Hippocampal formation (tissue), 2 donors: Measurements from ENCODE around the gene CDCA8.
"Not testable (repeated sequence)": the region's sequence is repeated elsewhere in the genome, so short reads cannot be mapped to it uniquely, and the experiment has no call there.

Source experiments
- DNase-seq, 2 donors: peaks; one replicate each; lab custom pipeline; 2025; lab: John Stamatoyannopoulos, UW

Gene CDCA8

DNA sequence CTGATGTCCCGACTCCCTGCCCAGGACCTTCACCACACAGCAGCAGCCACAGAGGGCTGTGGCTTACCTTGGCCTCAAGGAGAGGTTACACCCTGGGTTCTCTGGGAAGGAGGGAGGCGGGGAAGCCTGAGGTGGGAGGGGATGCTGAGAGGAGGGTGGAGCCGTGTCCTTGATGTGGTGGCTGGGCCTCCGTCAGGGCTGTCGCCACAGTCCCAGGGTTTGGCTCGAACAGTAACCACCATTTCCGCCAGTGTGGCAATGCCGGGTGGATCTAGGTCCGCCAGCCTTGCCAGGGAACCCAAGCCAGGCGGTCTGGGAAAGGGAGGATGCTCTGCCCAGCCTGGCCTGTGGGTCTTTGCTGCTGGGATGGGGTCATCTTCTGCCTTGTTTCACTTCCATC is 18.4 kb upstream of the CDCA8 start:
- DNase-seq, result no peak

DNA sequence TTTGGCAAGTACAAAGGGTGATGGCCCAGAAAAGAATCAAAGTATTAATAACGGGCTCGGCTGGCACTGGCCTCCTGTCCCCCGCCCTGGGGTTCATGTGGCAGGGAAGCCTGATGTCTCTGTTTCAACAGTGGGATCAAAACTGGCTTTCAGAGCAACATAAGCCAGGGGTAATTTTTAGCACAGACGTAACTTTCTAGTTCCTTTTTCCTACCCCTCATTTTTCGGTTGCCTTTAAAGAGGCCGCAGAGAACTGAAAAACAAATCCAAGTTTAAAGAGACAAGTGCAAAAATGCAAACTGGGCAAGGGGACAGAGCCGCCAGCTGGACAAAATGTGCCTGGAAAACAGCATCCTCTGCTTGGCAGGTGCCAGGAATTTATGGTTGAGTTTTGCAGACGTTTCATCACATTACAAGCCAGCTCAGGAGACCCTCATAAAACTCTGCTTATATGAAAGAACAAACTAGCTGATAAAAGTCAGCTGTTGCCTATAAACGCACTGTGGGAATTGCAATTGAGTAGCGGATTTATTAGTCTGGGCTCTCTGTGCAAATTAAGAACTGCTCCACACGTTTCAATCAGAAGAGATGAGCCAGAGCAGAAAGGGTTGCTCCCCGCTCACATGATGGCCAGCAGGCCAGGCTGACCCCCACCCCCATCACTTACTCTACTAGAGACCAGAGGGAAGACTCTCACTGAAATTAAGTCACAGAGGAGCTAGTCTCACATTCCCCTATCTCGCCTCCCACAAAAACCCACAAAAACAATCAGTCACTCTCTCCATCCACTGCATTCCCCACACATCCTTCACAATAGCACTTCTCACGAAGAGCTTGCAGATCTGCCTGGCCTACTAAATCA is 15.8 kb upstream of the CDCA8 start:
- DNase-seq, result peak in 1 of 2 donors; percentile 29

DNA sequence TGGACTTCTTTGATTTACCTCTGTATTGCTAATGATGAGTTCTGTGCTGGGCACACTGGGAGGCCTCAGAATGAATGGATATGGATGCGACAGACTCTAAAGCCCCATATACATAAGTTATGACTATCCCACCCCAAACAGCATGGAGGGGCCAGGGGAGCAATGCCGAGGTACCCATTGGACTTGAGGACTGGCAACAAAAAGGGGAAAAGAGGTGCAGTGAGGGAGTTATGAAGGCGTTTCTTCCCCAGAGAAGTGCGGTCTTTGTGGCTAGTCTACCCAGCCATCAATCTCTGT is 15.2 kb upstream of the CDCA8 start:
- DNase-seq, result no peak

DNA sequence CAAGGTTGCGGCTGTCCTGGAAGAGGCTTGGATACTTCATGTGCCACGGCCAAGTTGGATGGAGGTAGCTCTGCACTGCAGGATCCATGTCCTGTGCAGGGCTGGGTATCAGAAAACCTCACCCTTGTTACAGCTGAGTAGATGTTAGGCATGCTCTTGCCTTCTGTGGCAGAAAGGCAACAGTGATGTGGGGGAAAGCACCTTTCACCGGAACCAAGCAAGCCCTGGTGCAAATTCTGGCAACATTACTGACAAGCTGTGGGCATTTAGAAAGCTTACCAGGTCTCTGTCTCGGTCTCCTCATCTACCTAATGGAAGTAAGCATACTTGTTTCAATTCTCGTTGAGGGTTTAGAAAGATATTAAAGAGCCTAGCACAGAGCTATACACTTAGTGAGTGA is 14.5 kb upstream of the CDCA8 start:
- no peak for DNase-seq

DNA sequence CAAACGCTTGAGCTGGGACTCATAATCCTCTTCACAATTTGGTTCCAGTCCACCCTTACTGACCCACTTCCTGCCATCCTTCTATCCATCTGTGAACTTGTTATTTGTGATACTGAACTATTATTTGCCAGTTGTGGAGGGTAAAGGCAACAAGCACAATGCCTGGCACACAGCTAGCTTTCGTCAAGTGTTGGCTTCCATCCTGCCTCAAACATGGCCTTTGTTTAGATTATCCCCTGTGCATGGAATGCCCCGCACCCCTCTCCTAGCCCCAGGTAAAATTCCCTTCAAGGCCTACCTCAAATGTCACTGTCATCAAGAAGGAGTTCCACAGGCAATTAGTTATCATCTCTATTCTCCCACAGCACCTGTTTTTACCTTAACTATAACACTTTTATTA is 11.4 kb upstream of the CDCA8 start:
- DNase-seq, result no peak

DNA sequence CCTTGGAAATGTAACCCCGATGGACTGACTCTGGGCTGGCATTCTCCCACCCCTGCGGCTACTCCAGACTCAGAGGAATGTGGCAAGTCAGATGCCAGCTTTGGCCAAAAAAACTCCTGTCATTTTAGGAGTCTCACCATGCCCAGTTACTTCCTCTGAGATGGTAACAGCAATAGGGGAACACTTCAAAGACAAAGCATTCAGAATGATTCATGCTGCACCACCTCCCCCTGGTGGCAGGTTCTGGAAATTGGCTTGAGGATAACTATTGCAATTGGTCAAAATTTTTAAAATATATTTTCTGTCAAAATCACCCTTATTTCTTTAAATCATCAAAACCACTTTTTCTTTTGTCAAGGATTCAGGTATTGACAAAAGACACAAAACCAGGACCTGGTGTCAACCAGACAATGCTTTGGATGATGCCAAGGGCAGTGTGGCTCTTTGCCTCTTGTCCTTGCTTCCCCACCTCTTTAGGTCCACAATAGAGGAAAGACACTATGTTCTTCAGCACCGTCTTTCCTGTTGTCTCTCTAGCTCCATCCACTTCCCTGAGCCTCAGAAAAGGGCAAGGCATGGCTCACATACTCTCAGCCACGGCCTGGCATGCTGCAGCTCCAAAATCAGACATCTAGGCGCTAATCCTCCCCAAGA is 9.9 kb upstream of the CDCA8 start:
- peak; percentile 54 to 62 for DNase-seq

DNA sequence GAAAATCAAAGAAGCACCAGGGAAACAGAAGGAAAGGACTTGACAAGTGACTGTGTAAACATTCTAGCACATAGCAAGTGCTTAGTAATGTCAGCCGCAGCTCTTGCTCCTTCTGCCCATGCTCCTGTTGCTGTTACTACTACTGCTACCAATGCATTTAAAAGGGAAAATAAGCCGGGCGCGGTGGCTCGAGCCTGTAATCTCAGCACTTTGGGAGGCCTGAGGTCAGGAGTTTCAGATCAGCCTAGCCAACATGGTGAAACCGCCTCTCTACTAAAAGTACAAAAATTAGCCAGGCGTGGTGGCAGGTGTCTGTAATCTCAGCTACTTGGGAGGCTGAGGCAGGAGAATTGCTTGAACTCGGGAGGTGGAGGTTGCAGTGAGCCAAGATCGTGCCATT is 8.1 kb upstream of the CDCA8 start:
- DNase-seq, result not testable (repeated sequence)

DNA sequence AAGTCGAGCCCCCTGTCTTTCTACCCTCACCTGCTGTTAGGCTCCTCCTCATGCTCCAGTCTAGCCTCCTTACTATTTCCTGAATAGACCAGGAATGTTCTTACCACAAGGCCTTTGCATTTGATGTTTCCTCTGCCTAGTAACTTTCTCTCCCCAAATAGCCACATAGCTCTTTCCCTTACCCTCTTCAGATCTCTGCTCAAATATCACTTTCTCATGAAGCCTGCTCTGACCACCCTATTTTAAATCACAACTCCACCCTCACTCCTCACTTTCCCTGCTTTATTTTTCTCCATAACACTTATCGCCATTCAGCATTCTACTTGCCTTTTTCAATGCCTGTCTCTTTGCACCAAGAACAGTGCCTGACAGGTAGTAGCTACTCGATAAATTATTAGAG is 6.6 kb upstream of the CDCA8 start:
- DNase-seq, result no peak

DNA sequence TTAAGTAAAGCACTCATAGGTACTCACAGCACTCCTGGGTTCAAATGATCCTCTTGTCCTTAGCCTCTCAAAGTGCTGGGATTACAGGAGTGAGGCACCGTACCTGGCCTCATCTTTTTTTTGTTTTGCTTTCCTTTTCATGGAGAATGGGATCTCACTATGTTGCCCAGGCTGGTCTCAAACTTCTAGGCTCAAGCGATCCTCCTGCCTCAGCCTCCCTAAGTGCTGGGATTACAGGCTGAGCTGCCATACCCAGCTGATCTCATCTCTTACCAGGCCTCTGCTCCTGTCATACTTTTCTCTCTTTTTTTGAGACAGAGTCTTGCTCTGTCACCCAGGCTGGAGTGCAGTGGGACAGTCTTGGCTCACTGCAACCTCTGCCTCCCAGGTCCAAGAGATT is 4.6 kb upstream of the CDCA8 start:
- DNase-seq, result not testable (repeated sequence)

DNA sequence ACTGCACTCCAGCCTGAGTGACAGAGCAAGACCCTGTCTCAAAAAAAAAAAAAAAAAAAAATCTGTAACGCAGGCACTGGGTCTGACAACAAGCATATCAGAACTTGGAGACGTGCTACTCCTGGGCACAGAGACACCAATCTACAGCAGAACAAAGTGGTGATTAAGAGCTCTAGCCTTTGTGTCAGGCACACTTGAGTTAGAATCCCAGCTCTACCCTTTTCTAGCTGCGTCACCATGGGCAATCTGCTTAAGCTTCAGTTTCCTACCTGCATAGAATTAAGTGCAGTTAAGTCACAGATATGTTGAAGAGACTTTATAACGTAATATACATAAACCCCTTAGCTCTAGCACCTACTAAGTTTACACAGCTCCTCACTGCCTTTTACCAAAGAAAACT is 3.4 kb upstream of the CDCA8 start:
- DNase-seq, result no peak

DNA sequence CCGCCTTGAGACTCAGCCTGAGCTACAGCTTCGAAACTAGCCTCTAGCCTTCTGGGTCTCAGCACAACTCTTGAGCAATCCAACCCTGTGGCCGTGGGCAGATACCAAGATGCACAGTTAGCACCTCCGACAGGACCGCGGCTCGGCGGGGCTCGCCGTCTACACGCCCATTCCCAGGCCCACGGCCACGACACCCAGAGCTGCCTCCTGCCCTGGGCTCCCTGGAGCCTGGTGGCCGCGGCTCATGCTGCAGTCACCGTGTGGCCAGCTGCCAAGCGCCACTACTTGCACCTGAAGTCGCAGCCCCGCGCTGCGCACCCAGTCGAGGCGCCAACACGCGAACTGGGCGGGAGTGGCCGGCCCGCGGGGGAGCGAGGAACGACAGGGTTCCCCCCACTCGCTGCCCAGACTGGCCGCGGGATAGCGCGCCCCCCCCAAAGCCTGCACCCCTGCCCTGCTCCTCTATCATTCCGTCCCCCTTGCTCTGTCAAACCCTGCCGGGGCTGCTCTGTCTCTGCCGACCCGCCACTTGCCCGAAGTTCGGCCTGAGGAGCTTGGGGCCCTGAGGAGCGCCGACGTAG is 729 bp upstream of the CDCA8 start:
- DNase-seq, result no peak

DNA sequence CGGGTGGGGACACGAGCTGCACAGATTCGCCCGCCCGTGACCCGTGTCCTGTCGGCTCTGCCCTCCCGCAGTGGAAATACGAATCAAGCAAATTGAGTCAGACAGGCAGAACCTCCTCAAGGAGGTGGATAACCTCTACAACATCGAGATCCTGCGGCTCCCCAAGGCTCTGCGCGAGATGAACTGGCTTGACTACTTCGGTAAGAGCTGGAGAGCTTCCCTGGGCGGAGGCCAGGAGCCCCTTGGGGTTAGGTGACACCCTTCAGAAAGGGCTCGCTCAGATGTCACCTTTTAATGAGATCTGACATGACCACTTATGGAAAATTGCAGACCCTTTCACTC is 489 bp downstream of the CDCA8 start:
- DNase-seq, result no peak

DNA sequence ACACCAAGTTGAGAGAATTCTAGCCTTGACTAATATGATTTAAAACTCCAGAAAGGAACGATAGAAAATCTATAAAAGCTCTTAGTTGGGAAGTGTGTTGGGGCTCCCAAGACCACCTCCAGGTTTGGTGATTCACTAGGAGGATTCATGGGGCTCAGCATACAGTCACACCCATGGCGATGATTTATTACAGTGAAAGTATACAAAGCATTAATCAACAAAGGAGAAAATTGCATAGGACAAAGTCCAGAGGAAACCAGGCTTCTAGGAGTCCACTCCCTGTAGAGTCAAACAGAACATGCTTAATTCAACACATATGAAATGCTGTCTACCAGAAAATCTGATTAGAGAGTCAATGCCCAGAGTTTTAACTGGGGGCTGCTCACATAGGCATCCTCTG is 4.8 kb downstream of the CDCA8 start:
- DNase-seq, result no peak

DNA sequence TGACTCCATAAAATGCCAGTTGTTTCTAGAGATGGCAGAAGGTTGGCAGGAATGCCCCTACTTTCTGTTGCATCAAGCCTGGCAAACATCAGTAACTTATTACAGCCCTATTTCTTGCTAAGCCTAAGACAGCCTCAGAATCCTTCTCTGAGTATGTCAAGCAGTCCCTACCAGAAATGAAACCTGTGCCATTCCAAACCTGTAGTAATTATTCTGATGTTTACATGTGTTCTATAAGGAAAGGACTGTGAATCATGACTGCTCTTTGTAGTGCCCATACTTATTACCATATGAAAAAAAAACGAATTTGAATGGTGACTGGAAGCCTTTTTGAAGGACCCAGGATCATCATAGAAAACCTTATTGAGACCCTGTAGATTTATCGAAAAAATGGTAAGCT is 5.4 kb downstream of the CDCA8 start:
- DNase-seq, result no peak

DNA sequence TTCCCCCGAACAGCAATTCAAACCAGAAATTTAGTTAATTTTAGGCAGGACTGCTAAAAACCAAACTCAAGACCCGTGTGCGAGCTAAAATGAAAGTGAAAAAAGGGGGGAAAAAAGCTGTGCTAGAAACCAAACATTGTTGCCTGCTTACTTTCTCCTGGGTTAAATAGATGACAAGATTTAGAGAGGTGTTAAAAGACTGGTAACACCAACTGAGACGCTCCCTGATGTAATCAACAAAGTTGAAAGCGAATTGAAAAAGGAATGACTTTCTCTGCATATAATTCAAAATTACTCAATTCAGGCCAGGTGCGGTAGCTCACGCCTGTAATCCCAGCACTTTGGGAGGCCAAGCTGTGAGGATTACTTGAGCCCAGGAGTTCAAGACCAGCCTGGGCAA is 6.8 kb downstream of the CDCA8 start:
- no peak for DNase-seq

DNA sequence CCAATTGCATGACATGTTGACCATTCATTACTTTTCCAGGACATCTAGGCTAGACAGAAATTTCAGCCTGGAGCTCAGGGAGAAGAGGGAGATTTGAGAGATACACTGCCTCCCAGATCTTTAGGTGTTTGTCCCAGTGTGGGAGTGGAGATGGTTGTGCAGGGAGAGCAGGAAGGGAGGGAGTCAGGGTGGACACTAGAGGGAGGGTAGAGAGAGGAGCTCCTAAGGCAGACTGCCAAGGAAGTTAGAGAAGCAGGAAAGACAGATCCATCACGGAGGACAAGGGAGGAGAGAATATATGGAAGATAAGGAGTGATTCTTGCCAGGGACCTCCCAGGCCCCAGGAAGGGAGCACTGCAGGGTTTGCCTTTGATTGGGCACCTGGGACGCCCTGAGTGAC is 8.7 kb downstream of the CDCA8 start:
- DNase-seq, result no peak

DNA sequence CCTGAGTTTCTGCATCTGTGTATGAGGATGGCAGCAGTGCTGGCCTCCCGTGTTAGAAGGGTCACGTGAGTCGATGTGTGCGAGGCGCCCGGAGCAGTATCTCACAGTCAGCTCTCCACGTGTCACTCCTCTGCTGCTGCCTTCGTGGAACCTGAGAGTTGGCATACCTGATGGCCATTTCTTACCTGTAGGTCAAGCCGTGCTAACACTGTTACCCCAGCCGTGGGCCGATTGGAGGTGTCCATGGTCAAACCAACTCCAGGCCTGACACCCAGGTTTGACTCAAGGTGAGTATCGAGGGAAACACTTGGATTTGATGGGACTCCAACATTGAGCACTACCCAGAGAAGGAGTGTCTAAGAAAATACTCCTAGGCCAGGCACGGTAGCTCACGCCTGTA is 10.7 kb downstream of the CDCA8 start:
- no peak for DNase-seq

DNA sequence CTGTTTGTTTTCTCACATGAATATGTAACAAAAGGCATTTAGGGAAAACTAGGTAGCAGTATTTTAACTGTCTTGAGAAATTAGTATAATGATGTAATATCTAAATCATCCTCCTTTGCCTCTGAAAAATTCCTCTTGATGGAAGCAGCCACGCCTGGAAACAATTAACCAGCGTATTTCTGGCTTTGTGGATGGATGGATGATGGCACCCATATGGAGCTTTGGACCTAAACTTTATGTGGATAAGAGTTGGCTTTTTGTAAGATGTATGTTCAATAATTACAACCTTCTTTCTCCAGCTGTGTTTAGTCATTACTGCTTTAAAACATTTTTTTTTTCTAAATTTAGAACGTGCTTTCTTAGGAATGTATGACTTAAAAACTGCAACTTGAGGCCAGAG is 12.7 kb downstream of the CDCA8 start:
- DNase-seq, result no peak

DNA sequence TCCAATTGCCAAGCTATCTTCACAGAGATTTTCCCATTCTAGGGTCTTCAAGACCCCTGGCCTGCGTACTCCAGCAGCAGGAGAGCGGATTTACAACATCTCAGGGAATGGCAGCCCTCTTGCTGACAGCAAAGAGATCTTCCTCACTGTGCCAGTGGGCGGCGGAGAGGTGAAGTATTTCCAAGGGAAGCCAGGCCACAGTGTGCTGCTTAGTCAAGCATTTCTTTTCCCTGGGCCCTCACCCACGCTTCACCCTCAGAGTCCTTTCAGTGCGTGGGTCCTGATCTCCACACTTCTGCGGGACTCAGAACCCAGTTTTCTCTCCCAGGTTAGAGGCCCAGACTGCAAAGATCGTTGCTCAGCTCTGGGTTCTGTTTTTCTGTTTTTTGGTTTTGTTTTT is 13.1 kb downstream of the CDCA8 start:
- DNase-seq, result no peak

DNA sequence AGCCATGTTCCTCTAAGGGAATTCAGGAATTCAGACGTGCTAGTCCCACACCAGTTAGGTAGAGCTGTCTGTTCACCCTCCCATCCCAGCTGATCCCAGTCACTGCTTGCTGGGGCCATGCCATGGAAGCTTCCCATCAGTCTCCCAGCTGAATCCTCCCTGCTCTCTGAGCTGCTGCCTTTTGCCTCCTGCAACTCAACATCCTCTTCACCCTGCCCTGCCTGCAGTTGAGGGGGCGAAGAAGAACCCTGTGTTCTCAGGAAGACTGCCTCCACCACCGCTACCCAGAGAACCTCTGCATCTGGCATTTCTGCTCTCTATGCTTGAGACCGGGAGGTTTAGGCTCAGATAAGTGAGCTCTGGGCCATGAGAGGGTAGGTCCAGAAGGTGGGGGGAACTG is 16.2 kb downstream of the CDCA8 start:
- DNase-seq, result no peak

DNA sequence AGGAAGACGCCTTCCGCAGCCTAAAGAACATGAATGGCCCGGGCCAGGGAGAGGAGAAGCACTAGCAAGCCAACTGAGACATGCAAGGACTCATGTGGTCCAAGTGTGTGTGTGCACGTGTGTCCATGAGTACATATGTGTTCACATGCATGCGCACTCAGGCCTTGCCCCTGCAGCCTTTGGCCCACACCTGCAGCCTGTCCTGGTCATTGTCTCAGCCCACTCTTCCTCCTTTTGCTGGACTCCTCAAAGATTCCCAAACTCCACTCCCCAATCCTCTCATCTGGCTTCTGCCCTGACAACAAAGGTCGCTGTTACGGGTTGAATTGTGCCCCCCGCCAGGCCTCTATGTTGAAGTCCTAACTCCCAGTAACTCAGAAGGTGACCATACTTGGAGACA is 21.9 kb downstream of the CDCA8 start:
- no peak for DNase-seq

DNA sequence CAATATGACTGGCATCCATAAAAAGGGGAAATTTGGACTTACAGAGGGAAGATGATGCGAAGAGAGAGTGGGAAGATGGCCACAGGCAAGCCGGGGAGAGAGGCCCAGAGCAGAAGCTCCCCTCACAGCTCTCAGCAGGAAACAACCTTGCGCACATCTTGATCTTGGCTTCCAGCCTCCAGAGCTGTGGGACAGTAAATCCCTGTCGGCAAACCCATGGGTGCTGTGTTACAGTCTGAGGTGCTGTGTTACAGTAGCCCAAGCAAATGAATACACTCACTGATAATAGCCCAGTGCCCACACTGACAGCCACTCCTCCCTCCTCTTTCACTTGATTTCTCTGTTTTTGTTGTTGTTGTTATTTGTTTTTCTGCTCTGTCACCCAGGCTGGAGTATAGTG is 22.4 kb downstream of the CDCA8 start:
- no peak for DNase-seq

DNA sequence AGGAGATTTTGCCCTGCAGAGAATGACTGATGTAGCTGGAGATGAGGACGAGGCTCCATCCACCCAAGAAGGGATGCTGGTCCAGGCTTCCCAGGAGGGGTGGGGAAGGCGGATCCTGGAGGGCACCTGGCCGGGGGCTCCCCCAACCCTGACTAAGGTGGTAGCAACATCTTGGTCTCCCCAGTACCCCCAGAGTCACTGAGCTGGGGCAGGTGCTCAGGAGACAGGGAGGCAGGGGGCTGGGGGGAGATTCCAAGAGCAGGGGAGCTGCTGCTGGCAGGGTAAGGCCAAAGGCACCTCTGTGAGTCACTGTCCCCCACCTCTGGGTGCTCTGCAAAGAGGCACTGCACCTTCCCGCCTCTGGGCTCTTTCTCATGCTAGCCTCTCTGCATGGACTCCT is 24.0 kb downstream of the CDCA8 start:
- DNase-seq, result no peak

DNA sequence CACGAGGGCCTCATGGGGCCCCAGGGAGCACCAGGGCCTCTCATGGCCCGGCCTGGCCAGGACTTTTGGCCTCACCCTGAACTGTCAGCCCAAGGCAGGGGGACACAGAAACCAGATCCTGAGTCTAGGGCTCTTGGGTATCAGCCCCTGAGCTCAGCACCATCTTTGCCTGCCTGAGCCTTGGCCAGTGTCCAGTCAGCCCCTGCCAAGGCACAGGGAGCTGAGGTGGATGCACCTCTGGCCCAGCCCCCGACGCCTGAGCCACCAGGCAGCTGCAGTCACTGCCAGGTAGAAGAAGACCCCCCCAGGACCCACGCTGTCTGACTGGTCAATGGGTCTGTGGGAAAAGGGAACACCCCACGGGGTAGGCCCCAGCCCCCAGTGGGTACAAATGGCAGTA is 25.3 kb downstream of the CDCA8 start:
- no peak for DNase-seq
